A204.1 (cell line): ENCODE data around the gene TNIP1.

Experiments
- FAIRE-seq: peaks from 2 replicates; lab custom pipeline; 2012; peaks lifted over from hg19 to GRCh38; lab: Jason Lieb, UNC

Gene TNIP1

DNA sequence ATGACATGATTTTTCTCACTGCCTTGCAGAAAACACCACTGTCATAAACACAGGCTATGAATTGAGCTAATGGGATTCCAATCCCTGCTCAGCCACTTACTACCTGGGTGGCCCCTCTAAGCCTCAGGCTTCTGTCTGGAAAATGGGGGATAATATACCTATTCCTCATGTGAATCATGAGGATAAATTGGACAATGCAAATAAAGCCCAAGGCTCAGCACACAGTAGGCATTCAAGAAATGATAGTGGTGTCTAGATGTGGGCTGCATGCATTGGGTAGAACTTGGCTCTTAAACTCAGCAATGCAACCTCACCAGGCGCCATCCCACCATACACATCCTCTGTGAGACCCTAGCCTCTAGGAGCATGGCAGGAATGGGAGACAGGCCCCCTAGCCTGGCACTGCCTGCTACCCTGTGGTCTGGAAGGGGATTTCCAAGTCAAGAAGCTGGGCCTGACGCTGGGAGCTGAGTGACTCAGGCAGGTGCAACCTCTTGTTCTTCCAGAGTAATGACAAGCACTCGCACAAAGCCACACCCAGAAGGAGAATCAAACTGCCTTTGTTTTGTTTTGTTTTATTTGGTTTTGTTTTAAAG lies 2.3 kb upstream of the TNIP1 start:
- FAIRE-seq, result no peak

GRCh38 chr5:151082282-151082902 lies 1.6 kb upstream of the TNIP1 start:
- no peak for FAIRE-seq

- FAIRE-seq, result no peak
Observed at GRCh38 chr5:151081431-151082281, 822 bp upstream of the TNIP1 start.

GRCh38 chr5:151079838-151080612 lies 809 bp downstream of the TNIP1 start:
- FAIRE-seq, result no peak

DNA sequence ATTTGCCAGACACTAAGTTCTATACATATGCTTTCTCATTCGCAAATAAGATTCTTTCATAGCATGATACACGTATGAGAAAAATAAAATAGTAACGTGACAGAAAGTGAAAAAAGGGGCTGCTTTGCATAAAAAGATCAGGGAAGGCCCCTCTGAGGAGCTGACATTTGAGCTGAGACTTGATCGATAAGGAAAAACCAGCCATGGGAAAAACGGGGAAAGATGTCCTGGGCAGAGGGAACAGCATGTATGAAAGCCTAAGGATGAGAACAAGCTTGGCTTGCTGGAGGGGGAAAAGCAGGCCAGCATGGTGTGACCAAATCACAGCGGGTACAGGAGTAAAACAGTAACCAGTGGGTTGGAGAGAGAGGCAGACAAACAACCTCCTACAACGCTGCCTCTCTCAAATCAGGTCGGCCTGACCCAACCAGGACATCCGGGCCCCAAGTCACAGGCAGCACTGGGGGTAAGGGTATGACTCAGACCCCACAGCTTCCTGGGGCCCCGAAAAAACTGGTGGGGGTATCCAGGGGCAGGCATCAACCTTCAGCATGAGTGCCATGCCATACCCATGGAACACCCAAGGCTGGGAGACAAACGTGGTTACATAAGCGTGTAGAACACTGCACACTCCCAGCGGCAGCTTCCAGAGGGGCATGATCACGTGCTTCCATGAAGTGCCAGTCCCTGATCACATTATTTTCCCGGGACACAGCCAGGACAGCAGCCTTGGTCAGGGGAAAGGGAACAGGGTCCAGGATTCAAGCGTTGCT lies 2.2 kb downstream of the TNIP1 start:
- FAIRE-seq, result no peak

DNA sequence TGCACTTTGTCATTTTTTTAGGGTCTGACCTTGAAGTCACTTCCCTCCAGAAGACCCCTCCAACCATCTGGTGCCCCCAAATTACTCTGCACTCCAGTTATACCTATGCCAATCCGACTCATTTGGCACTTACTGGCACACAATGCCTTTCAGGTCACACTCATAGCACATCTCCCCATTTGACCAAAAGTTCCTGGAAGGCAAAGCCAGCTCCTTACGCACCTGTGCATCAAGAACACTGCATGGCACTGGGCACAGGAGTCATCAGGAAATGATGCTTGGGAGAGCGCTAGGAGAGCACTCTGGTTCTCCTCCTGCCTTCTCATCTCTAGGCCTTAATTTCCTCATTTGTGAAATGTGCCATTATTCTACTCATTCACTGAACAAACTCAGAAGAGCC lies 2.9 kb downstream of the TNIP1 start:
- FAIRE-seq, result no peak

GRCh38 chr5:151077419-151077818 lies 3.4 kb downstream of the TNIP1 start:
- no peak for FAIRE-seq

DNA sequence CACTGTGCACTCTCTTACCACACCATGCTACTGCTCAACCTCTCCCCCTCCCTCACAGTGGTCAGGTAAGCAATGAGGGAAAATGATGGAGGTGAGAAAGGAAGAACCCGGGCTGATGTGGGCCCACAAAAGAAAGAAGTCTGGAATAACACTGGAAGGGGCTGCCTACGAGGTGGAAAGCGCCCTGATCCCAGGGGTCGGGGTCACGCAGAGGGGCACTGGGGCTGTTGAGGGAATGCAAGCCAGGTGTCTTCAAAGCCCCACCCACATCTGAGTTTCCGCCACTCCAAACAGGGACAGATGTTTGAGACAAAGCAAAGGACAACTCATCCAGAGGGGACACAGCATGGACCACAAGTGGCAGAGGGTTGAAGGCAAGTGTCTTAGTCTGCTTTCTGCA lies 4.2 kb downstream of the TNIP1 start:
- no peak for FAIRE-seq

DNA sequence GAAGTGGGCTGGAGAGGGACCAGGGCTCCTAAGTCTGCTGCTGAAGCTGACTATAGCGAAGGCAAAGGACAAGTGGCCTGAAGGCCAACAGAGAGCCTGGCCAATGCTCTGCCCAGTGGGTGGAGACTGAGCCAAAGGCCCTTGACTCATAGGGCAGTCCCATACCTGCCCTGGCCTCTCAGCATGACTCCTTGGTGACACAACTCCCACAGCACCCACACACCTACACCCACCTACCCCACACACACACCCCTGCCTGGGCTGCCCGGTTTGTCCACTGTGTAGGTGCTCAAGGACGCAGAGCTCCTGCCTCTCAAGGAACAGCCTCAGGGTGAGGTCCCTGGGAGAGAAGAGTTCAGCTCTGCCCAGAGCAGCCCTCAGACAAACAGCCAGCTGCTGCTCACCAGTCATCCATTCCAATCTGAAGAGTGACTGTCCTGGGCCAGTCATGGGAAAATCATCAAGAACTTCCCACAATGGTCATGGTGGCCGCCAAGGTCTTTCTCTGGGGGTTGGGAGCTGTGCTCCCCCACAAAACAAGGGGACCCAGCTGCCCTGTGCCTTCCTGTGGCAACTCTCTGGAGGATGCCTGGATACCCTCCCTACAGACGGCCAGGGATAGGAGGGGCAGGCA lies 5.0 kb downstream of the TNIP1 start:
- FAIRE-seq, result no peak

DNA sequence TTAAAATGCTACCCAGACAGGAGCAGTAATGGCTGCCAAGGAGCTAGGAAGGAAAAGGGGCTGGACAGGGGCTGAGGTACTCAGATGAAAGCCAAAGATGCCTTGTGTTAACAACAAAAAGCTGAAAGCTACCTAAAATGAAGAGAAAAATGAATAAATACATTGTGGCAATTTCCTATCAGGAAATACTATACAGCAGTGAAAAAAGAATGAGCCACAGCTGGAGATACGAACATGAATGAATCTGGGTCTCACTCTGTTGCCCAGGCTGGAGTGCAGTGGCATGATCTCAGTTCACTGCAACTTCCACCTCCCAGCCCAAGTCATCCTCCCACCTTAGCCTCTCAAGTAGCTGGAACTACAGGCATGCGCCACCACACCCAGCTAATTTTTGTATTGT lies 6.3 kb downstream of the TNIP1 start:
- FAIRE-seq, result no peak

- no peak for FAIRE-seq
Observed at GRCh38 chr5:151073280-151073679, 7.6 kb downstream of the TNIP1 start.

- no peak for FAIRE-seq
Observed at GRCh38 chr5:151072630-151073025, 8.2 kb downstream of the TNIP1 start.

GRCh38 chr5:151071848-151072629 lies 8.8 kb downstream of the TNIP1 start:
- no peak for FAIRE-seq

DNA sequence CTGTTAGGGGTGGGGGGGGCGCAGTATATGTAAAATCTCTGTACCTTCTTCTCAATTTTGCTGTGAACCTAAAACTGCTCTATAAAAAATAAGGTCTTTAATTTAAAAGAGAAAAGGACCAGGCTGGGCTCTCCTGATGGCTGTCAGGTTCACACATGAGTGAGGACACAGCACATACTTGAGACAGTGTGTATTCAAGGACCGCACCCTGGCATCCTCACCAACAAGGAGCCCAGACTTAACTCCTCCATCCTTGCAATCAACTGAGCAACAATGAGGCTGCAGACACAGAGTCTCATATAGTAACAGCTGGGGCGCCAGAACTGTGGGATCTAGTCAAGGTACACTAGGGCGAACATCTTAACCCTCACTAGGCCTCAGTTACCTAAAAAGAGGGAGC lies 9.8 kb downstream of the TNIP1 start:
- FAIRE-seq, result no peak

DNA sequence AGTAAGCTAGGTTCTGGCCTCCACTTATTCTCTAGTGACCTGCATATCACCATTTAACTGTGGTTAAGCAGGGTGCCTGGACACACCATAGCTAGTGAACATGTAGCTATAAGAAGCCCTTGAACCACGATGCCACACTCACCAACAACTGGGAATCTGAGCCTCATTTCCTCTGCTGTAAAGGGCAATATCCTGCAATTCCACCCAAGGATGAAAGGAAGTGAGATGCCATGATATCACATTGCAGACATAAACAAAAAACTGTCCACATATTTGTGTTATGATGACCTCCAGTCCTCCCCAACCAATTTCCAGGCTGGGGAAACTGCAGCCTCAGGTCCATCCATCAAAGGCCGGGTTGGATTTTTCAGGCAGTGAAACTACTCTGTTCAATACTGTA lies 10.4 kb downstream of the TNIP1 start:
- no peak for FAIRE-seq

GRCh38 chr5:151068433-151069197 lies 12.2 kb downstream of the TNIP1 start:
- no peak for FAIRE-seq

DNA sequence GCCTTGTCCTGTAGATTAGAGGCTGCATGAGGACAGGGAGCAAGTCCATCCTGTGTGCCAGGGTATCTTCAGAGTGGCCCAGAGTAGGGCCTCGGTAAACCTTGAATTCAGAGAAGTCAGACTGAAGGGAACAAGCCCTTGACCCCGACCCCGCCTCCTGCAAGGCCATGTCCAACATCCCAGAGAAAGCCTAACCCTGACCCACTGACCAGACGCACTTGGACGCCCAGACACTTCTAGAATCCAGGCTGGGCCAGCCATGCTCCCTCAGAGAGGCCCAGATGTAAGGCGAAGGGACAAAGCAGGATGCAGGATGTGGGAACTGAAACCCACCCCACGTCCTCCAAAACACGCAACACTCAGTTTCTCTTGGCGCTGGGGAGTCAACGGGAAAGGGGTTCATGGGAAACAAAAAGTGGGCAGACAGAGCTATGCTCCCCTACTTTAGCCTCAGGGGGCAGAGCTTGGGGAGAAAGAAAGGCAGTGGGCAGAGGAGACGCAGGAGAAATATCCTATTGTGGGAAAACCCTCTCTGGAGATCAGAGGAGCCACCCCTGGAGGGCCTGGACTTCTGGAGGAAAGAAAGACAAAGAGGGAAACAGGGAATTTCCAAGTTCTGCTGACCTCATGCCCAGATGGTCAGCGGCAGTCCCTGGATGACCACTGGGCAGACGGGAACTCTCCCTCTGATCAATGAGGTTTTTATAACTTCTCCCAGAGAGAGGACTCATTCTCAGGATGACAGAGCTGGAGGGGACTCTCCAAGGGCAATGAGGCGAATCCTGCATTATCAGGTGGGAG lies 13.0 kb downstream of the TNIP1 start:
- FAIRE-seq, result no peak

DNA sequence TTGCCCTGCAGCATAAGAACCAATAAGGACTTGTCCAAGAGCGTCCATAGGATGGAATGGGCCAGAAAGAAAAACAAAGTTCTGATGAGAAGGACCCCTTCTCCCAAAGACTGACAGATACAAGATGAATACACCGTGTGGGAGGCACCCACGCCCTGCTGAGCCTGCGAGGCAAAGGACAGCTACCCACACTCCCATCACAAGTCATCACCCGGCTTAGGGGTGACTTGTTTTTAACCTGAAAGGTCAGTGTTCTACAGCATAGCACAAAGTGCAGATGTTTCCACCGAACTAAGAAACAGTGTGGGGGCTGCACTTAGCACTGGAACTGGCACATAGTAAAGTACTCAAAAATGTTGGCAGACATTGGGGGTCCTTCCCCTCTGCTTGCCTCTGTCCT lies 13.9 kb downstream of the TNIP1 start:
- no peak for FAIRE-seq

- no peak for FAIRE-seq
Observed at GRCh38 chr5:151065609-151066008, 15.2 kb downstream of the TNIP1 start.
